DND-41 (cell line): ENCODE data around the gene EMC7.

Experiments used
- EZH2 ChIP-seq: IDR thresholded peaks from 3 replicates; pipeline ENCODE4 v1.6.1; 2012; ENCODE audit warnings: borderline replicate concordance, low read depth, mild to moderate bottlenecking, moderate library complexity, low read length, inconsistent platforms; ENCODE audit not compliant: severe bottlenecking
- TF ChIP-seq, protein P1 (sequence below): IDR thresholded peaks from 2 replicates; pipeline ENCODE4 v1.5.1; 2012; ENCODE audit warnings: borderline replicate concordance, low read length, moderate library complexity, mild to moderate bottlenecking; ENCODE audit not compliant: poor library complexity, severe bottlenecking; ENCODE audit errors: extremely low read depth

GRCh38 chr15:34054081-34054707, 47.5 kb downstream of the EMC7 start:
- TF ChIP-seq, protein P1, sequence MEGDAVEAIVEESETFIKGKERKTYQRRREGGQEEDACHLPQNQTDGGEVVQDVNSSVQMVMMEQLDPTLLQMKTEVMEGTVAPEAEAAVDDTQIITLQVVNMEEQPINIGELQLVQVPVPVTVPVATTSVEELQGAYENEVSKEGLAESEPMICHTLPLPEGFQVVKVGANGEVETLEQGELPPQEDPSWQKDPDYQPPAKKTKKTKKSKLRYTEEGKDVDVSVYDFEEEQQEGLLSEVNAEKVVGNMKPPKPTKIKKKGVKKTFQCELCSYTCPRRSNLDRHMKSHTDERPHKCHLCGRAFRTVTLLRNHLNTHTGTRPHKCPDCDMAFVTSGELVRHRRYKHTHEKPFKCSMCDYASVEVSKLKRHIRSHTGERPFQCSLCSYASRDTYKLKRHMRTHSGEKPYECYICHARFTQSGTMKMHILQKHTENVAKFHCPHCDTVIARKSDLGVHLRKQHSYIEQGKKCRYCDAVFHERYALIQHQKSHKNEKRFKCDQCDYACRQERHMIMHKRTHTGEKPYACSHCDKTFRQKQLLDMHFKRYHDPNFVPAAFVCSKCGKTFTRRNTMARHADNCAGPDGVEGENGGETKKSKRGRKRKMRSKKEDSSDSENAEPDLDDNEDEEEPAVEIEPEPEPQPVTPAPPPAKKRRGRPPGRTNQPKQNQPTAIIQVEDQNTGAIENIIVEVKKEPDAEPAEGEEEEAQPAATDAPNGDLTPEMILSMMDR: no peak
- TF ChIP-seq EZH2: no peak
